Neural cell (in vitro differentiated cells): Measurements from ENCODE around the gene ENTPD2. TPM values are rescaled to one million over a fixed set of nuclear protein-coding genes. Genes with fewer than 3 reads are reported as not detected.
"Not testable (repeated sequence)": the region's sequence is repeated elsewhere in the genome, so short reads cannot be mapped to it uniquely, and the experiment has no call there.

Experiments used
- H2AFZ ChIP-seq: fragments of 200-600, 300-800 bp; sonication (generic), shearing (Covaris generic); 2 replicates; pipeline ENCODE4 v1.6.0; 2014; ENCODE audit warnings: low read depth, mild to moderate bottlenecking, antibody characterized with exemption, low read length, moderate library complexity
- H3F3A ChIP-seq: fragments of 200-600 bp; shearing (Covaris generic); 2 replicates; pipeline ENCODE4 v1.6.1; 2016; ENCODE audit warnings: mild to moderate bottlenecking, moderate library complexity, mixed read lengths, antibody characterized with exemption, low read length; ENCODE audit not compliant: insufficient read depth, poor library complexity, severe bottlenecking
- H3K27ac ChIP-seq: fragments of 200-600, 300-800 bp; sonication (generic), shearing (Covaris generic); 2 replicates; pipeline ENCODE4 v1.5.1; 2014; ENCODE audit warnings: mild to moderate bottlenecking, low read length, moderate library complexity
- H3K27me3 ChIP-seq: fragments of 300-800, 200-600 bp; sonication (generic), shearing (Covaris generic); 2 replicates; pipeline ENCODE4 v1.6.0; 2014; ENCODE audit warnings: mild to moderate bottlenecking, low read depth, low read length, moderate library complexity; ENCODE audit not compliant: insufficient read depth
- H3K36me3 ChIP-seq: fragments of 300-800, 200-600 bp; sonication (generic), shearing (Covaris generic); 2 replicates; pipeline ENCODE4 v1.5.1; 2014; ENCODE audit warnings: mild to moderate bottlenecking, antibody characterized with exemption, low read length, moderate library complexity; ENCODE audit not compliant: insufficient read depth
- H3K4me2 ChIP-seq: fragments of 300-800, 200-600 bp; sonication (generic), shearing (Covaris generic); 2 replicates; pipeline ENCODE4 v1.6.0; 2014; ENCODE audit warnings: mild to moderate bottlenecking, low read length
- H3K4me3 ChIP-seq: fragments of 300-800, 200-600 bp; sonication (generic), shearing (Covaris generic); 2 replicates; pipeline ENCODE4 v1.5.1; 2014; ENCODE audit warnings: mild to moderate bottlenecking, low read length, moderate library complexity
- H3K79me2 ChIP-seq: fragments of 200-600 bp; shearing (Covaris generic); replicated peaks from 2 replicates; pipeline ENCODE4 v1.6.0; 2014; ENCODE audit warnings: mild to moderate bottlenecking, low read length, moderate library complexity; ENCODE audit not compliant: insufficient read depth
- H3K9ac ChIP-seq: fragments of 300-800, 200-600 bp; sonication (generic), shearing (Covaris generic); 2 replicates; pipeline ENCODE4 v1.6.1; 2016; ENCODE audit warnings: mild to moderate bottlenecking, low read length, mixed read lengths
- H3K9me2 ChIP-seq: fragments of 200-600 bp; shearing (Covaris generic); 2 replicates; pipeline ENCODE4 v1.6.1; 2016; ENCODE audit warnings: mild to moderate bottlenecking, low read length, mixed read lengths; ENCODE audit not compliant: insufficient read depth
- H3K9me3 ChIP-seq: fragments of 200-600, 300-800 bp; sonication (generic), shearing (Covaris generic); 2 replicates; pipeline ENCODE4 v1.6.1; 2016; ENCODE audit warnings: mild to moderate bottlenecking, mixed run types, low read length, moderate library complexity, mixed read lengths
- H4K20me1 ChIP-seq: fragments of 200-600 bp; shearing (Covaris generic); 2 replicates; pipeline ENCODE4 v1.6.1; 2016; ENCODE audit warnings: mild to moderate bottlenecking, mixed run types; ENCODE audit not compliant: insufficient read depth
- EP300 ChIP-seq: fragments of 450-650 bp; conservative IDR thresholded peaks from 2 replicates; pipeline ENCODE4 v1.6.1; 2014; ENCODE audit warnings: antibody characterized with exemption, mild to moderate bottlenecking, moderate library complexity; ENCODE audit not compliant: poor library complexity, severe bottlenecking
- EZH2 ChIP-seq: fragments of 200-600, 300-800 bp; shearing (Covaris generic), sonication (generic); IDR thresholded peaks from 2 replicates; pipeline ENCODE4 v1.6.1; 2014; ENCODE audit warnings: antibody characterized with exemption, low read length, borderline replicate concordance, mild to moderate bottlenecking; ENCODE audit not compliant: insufficient read depth, poor library complexity, severe bottlenecking
- MXI1 ChIP-seq: fragments of 450-650 bp; conservative IDR thresholded peaks from 2 replicates; pipeline ENCODE4 v1.6.1; 2014; ENCODE audit warnings: antibody characterized with exemption, mild to moderate bottlenecking; ENCODE audit not compliant: poor library complexity, severe bottlenecking
- POLR2AphosphoS5 ChIP-seq: IDR thresholded peaks from 2 replicates; pipeline ENCODE4 v1.6.1; 2012
- RAD21 ChIP-seq: fragments of 450-650 bp; conservative IDR thresholded peaks from 2 replicates; pipeline ENCODE4 v1.6.1; 2014; ENCODE audit warnings: antibody characterized with exemption, mild to moderate bottlenecking, moderate library complexity
- SMC3 ChIP-seq: fragments of 450-650 bp; conservative IDR thresholded peaks from 2 replicates; pipeline ENCODE4 v1.6.1; 2014; ENCODE audit warnings: antibody characterized with exemption, mild to moderate bottlenecking, moderate library complexity; ENCODE audit not compliant: poor library complexity
- TAF1 ChIP-seq: IDR thresholded peaks from 2 replicates; pipeline ENCODE4 v1.6.1; 2012; ENCODE audit warnings: low read depth
- polyA plus RNA-seq: library from polyadenylated mRNA; depleted of rRNA; stranded (reverse); fragments of >200 nt; gene quantifications from 2 replicates; pipeline ENCODE4 v1.2.3, GENCODE V29; 2014
- TF ChIP-seq, protein P1 (sequence below): fragments of 450-650 bp; IDR thresholded peaks from 2 replicates; pipeline ENCODE4 v1.5.1; 2014; ENCODE audit warnings: antibody characterized with exemption, mild to moderate bottlenecking, moderate library complexity; ENCODE audit not compliant: poor library complexity, severe bottlenecking
- TF ChIP-seq, protein P2 (sequence below): IDR thresholded peaks from 2 replicates; pipeline ENCODE4 v1.6.1; 2012; ENCODE audit warnings: borderline replicate concordance

The ENTPD2 gene
- polyA plus RNA-seq, 1 donor from 2014 or later = not detected

GRCh38 chr9:137034709-137035506 is 19.0 kb downstream of the ENTPD2 start:
- H3K27me3 ChIP-seq = no peaks in the 10 kb centered on the region
- no peaks in the 10 kb centered on the region for H3K79me2 ChIP-seq
- no peak overlapping the region for H3K9ac ChIP-seq
- H3F3A ChIP-seq = no peaks in the 10 kb centered on the region
- no peak overlapping the region for H3K27ac ChIP-seq
- H3K4me2 ChIP-seq = no peak overlapping the region
- H3K9me3 ChIP-seq = no peaks in the 10 kb centered on the region
- no peak overlapping the region for H3K4me3 ChIP-seq
- no peaks in the 10 kb centered on the region for H3K36me3 ChIP-seq
- H4K20me1 ChIP-seq = no peaks in the 10 kb centered on the region
- H3K9me2 ChIP-seq = no peaks in the 10 kb centered on the region
- no peak for TF ChIP-seq TAF1
- peak; percentile 75 for TF ChIP-seq RAD21
- TF ChIP-seq, protein P1, sequence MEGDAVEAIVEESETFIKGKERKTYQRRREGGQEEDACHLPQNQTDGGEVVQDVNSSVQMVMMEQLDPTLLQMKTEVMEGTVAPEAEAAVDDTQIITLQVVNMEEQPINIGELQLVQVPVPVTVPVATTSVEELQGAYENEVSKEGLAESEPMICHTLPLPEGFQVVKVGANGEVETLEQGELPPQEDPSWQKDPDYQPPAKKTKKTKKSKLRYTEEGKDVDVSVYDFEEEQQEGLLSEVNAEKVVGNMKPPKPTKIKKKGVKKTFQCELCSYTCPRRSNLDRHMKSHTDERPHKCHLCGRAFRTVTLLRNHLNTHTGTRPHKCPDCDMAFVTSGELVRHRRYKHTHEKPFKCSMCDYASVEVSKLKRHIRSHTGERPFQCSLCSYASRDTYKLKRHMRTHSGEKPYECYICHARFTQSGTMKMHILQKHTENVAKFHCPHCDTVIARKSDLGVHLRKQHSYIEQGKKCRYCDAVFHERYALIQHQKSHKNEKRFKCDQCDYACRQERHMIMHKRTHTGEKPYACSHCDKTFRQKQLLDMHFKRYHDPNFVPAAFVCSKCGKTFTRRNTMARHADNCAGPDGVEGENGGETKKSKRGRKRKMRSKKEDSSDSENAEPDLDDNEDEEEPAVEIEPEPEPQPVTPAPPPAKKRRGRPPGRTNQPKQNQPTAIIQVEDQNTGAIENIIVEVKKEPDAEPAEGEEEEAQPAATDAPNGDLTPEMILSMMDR = peak; percentile 91
- peak; percentile 79 for TF ChIP-seq SMC3
- no peak overlapping the region for H2AFZ ChIP-seq

GRCh38 chr9:137034039-137034708 is 19.7 kb downstream of the ENTPD2 start:
- no peaks in the 10 kb centered on the region for H3K36me3 ChIP-seq
- H3K27ac ChIP-seq = no peak overlapping the region
- H3K27me3 ChIP-seq = no peaks in the 10 kb centered on the region
- no peak for TF ChIP-seq POLR2AphosphoS5
- TF ChIP-seq TAF1 = no peak
- TF ChIP-seq, protein P2, sequence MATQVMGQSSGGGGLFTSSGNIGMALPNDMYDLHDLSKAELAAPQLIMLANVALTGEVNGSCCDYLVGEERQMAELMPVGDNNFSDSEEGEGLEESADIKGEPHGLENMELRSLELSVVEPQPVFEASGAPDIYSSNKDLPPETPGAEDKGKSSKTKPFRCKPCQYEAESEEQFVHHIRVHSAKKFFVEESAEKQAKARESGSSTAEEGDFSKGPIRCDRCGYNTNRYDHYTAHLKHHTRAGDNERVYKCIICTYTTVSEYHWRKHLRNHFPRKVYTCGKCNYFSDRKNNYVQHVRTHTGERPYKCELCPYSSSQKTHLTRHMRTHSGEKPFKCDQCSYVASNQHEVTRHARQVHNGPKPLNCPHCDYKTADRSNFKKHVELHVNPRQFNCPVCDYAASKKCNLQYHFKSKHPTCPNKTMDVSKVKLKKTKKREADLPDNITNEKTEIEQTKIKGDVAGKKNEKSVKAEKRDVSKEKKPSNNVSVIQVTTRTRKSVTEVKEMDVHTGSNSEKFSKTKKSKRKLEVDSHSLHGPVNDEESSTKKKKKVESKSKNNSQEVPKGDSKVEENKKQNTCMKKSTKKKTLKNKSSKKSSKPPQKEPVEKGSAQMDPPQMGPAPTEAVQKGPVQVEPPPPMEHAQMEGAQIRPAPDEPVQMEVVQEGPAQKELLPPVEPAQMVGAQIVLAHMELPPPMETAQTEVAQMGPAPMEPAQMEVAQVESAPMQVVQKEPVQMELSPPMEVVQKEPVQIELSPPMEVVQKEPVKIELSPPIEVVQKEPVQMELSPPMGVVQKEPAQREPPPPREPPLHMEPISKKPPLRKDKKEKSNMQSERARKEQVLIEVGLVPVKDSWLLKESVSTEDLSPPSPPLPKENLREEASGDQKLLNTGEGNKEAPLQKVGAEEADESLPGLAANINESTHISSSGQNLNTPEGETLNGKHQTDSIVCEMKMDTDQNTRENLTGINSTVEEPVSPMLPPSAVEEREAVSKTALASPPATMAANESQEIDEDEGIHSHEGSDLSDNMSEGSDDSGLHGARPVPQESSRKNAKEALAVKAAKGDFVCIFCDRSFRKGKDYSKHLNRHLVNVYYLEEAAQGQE = no peak
- no peak for TF ChIP-seq EP300
- TF ChIP-seq, protein P1 = no peak
- no peak for TF ChIP-seq RAD21
- TF ChIP-seq EZH2 = no peak
- TF ChIP-seq MXI1 = no peak
- TF ChIP-seq SMC3 = no peak
- H3K79me2 ChIP-seq = no peaks in the 10 kb centered on the region
- H3K9me3 ChIP-seq = no peaks in the 10 kb centered on the region
- no peak overlapping the region for H3K9ac ChIP-seq
- H3K4me2 ChIP-seq = no peak overlapping the region
- H3F3A ChIP-seq = no peaks in the 10 kb centered on the region
- no peaks in the 10 kb centered on the region for H3K9me2 ChIP-seq
- H2AFZ ChIP-seq = no peak overlapping the region
- H3K4me3 ChIP-seq = no peak overlapping the region
- H4K20me1 ChIP-seq = no peaks in the 10 kb centered on the region

DNA sequence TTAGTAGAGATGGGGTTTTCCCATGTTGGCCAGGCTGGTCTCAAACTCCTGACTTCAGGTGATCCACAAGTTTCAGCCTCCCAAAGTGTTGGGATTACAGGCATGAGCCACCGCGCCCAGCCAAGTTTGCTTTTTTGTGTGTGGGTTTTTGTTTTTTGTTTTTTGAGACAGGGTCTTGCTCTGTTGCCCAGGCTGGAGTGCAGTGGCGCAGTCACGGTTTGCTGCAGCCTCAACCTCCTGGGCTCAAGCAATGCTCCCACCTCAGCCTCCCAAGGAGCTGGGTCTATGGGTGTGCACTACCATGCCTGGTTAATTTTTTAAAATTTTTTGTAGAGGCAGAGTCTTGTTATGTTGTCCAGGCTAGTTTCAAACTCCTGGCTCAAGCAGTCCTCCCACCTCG is 20.4 kb downstream of the ENTPD2 start:
- H3K27ac ChIP-seq, H3K9me2 ChIP-seq: not testable (repeated sequence)

More for the DNA sequence above, 20.4 kb downstream of the ENTPD2 start:
- not testable (repeated sequence) for H3K36me3 ChIP-seq, H3K27me3 ChIP-seq, H3K9ac ChIP-seq, H3K4me2 ChIP-seq, H3K9me3 ChIP-seq, H3K79me2 ChIP-seq, H3K4me3 ChIP-seq, H2AFZ ChIP-seq, H4K20me1 ChIP-seq, H3F3A ChIP-seq
